ENCODE data around the gene NFIA. TPM values are rescaled to one million over a fixed set of nuclear protein-coding genes. Genes with fewer than 3 reads are reported as not detected.

Gene NFIA
- total RNA-seq, result 0.16 and 0.20 TPM in 2 replicates

- intact Hi-C loops (cut with micrococcal nuclease), result loop anchor here (5.0 to 10.0 kb wide), 2 partner anchors 40 to 1268 kb away; partner anchors contain the start of gene HOOK1
Measured at GRCh38 chr1:61082311-61083012, at the start of gene NFIA. Gene NFIA, plus strand, starts transcription at chr1:61082561.

- intact Hi-C loops (cut with micrococcal nuclease), result no loop called here
Measured at GRCh38 chr1:61035880-61036279, 46.5 kb upstream of the NFIA start.

- intact Hi-C loops (cut with micrococcal nuclease), result loop anchor here (1.0 to 10.0 kb wide), 7 partner anchors 11 to 1070 kb away; partner anchors contain the start of gene NFIA
Measured at GRCh38 chr1:61042466-61043009, 39.8 kb upstream of the NFIA start.

- intact Hi-C loops (cut with micrococcal nuclease), result loop anchor here (1.0 to 10.0 kb wide), 7 partner anchors 10 to 1071 kb away; partner anchors contain the start of gene NFIA
Measured at GRCh38 chr1:61043010-61043820, 39.1 kb upstream of the NFIA start.

- intact Hi-C loops (cut with micrococcal nuclease), result loop anchor here (5.0 to 10.0 kb wide), 2 partner anchors 806 to 892 kb away; no protein-coding TSS in a partner anchor
Measured at GRCh38 chr1:61046434-61046833, 35.9 kb upstream of the NFIA start.

GRCh38 chr1:61047061-61047460 is 35.3 kb upstream of the NFIA start:
- intact Hi-C loops (cut with micrococcal nuclease), result loop anchor here (5.0 to 10.0 kb wide), 2 partner anchors 805 to 892 kb away; no protein-coding TSS in a partner anchor

- intact Hi-C loops (cut with micrococcal nuclease), result loop anchor here (1.0 to 10.0 kb wide), 5 partner anchors 28 to 895 kb away; no protein-coding TSS in a partner anchor
Measured at GRCh38 chr1:61049850-61050540, 32.4 kb upstream of the NFIA start.

GRCh38 chr1:61050541-61051442 is 31.6 kb upstream of the NFIA start:
- intact Hi-C loops (cut with micrococcal nuclease), result loop anchor here (1.0 kb wide), 3 partner anchors 28 to 538 kb away; no protein-coding TSS in a partner anchor

GRCh38 chr1:61051443-61051718 is 31.0 kb upstream of the NFIA start:
- intact Hi-C loops (cut with micrococcal nuclease), result no loop called here

GRCh38 chr1:61051719-61052394 is 30.5 kb upstream of the NFIA start:
- intact Hi-C loops (cut with micrococcal nuclease), result no loop called here

- intact Hi-C loops (cut with micrococcal nuclease), result loop anchor here (1.0 kb wide), 1 partner anchor 9 kb away; no protein-coding TSS in a partner anchor
Measured at GRCh38 chr1:61052395-61053225, 29.8 kb upstream of the NFIA start.

- intact Hi-C loops (cut with micrococcal nuclease), result loop anchor here (1.0 kb wide), 1 partner anchor 10 kb away; no protein-coding TSS in a partner anchor
Measured at GRCh38 chr1:61053226-61053711, 29.1 kb upstream of the NFIA start.

- intact Hi-C loops (cut with micrococcal nuclease), result loop anchor here (1.0 kb wide), 1 partner anchor 11 kb away; no protein-coding TSS in a partner anchor
Measured at GRCh38 chr1:61053712-61054600, 28.4 kb upstream of the NFIA start.

GRCh38 chr1:61054601-61054993 is 27.8 kb upstream of the NFIA start:
- intact Hi-C loops (cut with micrococcal nuclease), result no loop called here

GRCh38 chr1:61055110-61055614 is 27.2 kb upstream of the NFIA start:
- intact Hi-C loops (cut with micrococcal nuclease), result no loop called here

GRCh38 chr1:61056196-61056572 is 26.2 kb upstream of the NFIA start:
- intact Hi-C loops (cut with micrococcal nuclease), result no loop called here
